ENCODE data around the gene BSCL2.

- no peak for TF ChIP-seq CTCF (IDR thresholded peaks at IDR 0.05; ENCODE audit: low read length)
- TF ChIP-seq EZH2phosphoT487 (IDR thresholded peaks at IDR 0.05; ENCODE audit: low read length): no peak
Measured at GRCh38 chr11:62719302-62719978, 12.2 kb upstream of the BSCL2 start.

All from MM.1S (cell line).